HCEC 1CT (cell line): Measurements from ENCODE around the gene TMEM135.
A peak's percentile ranks its signal among the peaks of the same experiment; 100 is the strongest.
"Not testable (repeated sequence)": the region's sequence is repeated elsewhere in the genome, so short reads cannot be mapped to it uniquely, and the experiment has no call there.

Experiments used
- DNase-seq: peaks from one replicate; pipeline ENCODE4 v3.0.0-alpha.2; 2017

The TMEM135 gene

GRCh38 chr11:87263979-87264378 lies 226.2 kb downstream of the TMEM135 start:
- DNase-seq, result peak; percentile 27

DNA sequence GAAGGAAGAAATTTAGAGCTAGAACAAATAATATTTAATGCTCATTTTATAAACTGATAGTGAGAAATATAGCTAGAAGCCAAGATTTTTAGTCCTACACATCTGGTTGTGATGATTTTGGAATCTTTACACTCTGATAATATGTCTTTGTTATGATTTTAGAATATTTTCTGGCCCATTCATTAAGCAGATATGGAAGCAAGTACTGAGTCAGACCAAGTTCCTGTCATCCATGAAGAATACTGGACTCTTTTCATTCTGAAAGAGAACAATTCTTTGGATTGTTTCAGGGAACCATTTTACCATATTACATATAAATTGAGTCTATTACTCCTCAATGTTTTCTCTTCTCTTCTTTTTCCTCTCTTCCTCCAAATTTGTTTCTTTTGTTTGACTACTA lies 227.4 kb downstream of the TMEM135 start:
- DNase-seq, result peak; percentile 68

- no peak for DNase-seq
These were observed 228.2 kb downstream of the TMEM135 start for GRCh38 chr11:87265979-87266378.

- no peak for DNase-seq
These were observed 229.0 kb downstream of the TMEM135 start for GRCh38 chr11:87266751-87267150.

DNA sequence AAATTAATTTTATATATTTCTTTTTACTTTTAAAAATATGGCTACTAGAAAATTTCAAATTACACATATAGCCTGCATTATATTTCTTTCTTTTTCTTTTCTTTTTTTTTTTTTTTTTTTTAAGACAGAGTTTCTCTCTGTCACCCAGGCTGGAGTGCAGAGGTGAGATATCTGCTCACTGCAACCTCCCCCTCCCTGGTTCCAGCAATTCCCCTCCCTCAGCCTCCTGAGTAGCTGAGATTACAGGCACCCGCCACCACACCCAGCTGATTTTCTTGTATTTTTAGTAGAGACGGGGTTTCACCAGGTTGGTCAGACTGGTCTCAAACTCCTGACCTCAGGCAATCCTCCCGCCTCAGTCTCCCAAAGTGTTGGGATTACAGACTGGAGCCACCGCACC lies 234.2 kb downstream of the TMEM135 start:
- DNase-seq, result not testable (repeated sequence)

DNA sequence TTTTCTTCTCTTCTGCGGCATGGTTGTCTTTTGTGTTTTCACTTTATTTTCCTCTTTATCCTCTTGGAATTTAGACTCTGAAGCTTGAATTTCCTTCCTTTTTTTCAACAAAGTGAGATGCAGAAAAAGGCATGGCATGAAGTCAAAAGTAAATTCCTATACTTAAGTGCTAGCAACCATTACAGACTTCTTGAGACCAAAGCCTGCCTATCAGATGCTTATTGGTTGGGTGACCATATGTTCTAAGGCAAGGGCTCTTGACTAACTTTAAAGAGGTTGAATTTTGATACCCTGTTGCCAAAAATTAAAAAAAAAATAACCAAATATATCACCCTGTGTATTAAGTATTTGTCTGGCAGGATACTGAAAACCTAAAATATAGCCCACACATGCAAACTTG lies 237.4 kb downstream of the TMEM135 start:
- DNase-seq, result no peak

- no peak for DNase-seq
These were observed 242.4 kb downstream of the TMEM135 start for GRCh38 chr11:87280143-87280542.

- DNase-seq, result peak; percentile 85
These were observed 243.8 kb downstream of the TMEM135 start for GRCh38 chr11:87281496-87281895.

DNA sequence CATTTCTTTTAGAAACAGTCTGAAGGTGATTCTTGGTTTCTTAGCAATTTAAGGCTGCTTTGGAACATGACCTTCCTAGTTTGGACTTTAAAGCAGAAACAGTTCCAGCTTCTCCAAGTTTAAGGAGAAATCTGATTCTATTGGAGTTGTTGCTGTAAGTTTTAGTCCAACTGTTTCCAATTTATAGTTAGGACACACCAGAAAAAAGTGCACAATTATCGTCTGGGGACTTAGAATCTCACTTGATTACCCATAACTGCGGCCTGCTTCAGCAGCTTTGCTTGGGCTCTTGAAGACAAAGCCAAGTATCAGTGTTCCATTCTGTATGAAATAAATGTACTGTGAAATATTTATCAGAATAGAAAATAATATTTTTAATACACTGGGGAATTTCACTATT lies 246.6 kb downstream of the TMEM135 start:
- DNase-seq, result no peak

DNA sequence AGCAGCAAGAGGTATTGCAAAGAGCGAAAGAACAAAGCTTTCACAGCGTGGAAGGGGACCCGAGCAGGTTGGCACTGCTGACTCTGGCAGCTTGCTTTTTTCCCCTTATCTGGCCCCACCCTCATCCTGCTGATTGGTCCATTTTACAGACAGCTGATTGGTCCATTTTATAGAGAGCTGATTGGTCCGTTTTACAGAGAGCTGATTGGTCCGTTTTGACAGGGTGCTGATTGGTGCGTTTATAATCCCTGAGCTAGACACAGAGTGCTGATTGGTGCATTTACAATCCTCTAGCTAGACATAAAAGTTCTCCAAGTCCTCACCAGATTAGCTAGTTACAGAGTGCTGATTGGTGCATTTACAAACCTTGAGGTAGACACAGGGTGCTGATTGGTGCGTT lies 247.9 kb downstream of the TMEM135 start:
- not testable (repeated sequence) for DNase-seq

DNA sequence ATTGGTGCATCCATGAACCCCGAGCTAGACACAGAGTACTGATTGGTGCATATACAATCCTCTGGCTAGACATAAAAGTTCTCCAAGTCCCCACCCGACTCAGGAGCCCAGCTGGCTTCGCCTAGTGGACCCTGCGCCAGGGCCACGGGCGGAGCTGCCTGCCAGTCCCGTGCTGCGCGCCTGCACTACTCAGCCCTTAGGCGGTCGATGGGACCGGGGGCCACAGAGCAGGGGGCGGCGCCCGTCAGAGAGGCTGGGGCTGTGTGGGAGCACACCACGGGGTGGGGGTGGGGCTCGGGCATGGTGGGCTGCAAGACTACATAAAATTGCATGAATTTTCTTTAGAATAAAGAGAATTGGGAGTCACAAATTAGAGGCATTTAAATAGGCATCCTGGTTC lies 248.6 kb downstream of the TMEM135 start:
- DNase-seq, result no peak

GRCh38 chr11:87290304-87290922 lies 252.7 kb downstream of the TMEM135 start:
- DNase-seq, result peak; percentile 52

DNA sequence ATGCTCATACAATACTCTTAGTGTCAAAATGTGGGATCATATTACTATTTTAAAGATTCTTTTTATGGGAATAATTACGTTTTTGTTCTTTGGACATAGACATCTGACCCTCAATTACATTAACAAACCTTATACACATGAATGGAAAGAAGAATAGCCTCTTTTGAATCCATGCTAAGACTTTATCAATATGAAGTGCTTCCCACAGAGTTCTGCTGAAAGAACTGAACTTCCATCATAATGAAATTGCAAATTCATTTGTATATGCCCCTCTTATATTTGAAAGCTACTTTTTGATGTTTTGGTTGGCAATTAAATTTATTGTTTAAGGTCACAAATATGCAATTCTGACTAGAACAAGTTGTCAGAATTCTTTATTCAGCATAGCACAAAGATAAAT lies 254.9 kb downstream of the TMEM135 start:
- no peak for DNase-seq

- DNase-seq, result no peak
These were observed 257.5 kb downstream of the TMEM135 start for GRCh38 chr11:87295237-87295636.

DNA sequence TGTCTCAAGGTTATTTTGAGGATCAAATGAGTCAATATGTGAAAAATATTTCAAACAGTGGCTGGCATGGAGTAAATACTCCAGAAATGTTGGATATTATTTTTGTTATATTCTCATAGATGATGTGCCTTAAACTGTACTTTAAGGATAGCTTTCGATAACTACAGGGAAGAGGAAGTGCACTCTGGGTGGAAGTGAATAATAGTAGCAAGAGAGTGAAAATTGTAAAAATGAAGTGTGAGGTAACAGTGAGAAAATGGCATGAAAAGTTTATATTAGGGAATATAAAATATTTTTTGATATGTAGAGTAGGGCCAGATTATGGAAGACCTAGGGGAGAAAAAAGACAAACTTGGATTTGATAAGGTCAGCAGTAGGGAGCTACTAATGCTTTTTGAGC lies 258.9 kb downstream of the TMEM135 start:
- DNase-seq, result no peak

DNA sequence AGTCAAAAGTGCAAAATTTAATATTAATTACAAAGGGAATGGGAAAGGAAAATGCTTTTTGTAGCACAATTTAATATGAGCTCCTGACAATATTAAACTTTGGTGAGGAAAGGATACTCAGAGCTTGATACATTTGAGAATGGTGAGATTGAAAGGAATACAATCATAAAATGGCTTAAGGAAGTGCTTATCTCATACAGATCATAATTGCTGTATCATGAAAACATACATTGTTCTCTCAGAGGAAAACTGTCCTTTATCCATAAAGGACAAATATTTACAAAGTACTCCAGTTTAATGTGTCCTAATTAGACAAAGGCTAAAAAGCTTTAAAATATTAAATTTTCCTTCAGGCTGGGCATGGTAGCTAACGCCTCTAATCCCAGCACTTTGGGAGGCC lies 260.4 kb downstream of the TMEM135 start:
- DNase-seq, result no peak

DNA sequence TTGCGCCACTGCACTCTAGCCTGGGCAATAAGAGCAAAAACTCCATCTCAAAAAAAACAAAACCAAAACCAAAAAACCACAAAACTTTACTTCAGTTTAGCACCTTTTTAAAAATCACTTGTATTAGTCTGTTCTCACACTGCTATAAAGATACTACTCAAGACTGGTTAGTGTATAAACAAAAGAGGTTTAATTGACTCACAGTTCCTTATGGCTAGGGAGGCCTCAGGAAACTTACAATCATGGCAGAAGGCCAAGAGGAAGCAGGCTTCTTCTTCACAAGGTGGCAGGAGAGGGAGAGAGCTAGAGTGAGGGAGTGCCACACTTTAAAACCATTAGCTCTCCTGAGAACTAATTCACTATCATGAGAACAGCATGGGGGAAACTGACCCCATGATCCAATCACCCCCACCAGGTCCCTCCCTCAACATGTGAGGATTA lies 261.3 kb downstream of the TMEM135 start:
- peak; percentile 4 for DNase-seq

GRCh38 chr11:87300640-87301380 lies 263.1 kb downstream of the TMEM135 start:
- DNase-seq, result peak; percentile 35

GRCh38 chr11:87301785-87302540 lies 264.2 kb downstream of the TMEM135 start:
- DNase-seq, result peak; percentile 13

- DNase-seq, result no peak
These were observed 266.7 kb downstream of the TMEM135 start for GRCh38 chr11:87304412-87304811.

DNA sequence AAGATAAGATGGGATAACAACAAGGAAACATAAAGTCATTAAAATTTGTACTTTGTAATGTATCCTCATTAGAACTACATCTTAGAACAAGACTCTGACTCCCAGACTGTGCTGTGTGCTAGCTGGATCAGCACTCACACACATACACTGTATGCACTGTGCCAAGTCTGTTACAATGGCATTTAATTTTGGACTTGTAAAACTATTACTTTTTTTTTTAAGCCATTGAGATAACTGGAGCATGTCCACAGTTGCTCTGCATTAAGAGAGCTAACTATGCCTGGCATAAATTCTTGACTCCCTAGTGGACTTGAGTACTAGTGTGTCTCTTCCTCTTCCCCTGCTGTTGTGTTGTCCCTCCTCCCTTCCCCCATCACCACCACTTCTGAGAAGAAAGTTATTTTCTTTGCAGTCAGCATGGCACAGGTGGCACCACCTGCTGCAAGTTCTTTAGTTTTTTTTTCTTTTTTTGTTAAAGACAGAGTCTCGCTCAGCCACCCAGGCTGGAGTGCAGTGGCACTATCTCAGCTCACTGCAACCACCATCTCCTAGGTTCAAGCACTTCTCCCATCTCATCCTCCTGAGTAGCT lies 268.6 kb downstream of the TMEM135 start:
- DNase-seq, result no peak

GRCh38 chr11:87307101-87307500 lies 269.4 kb downstream of the TMEM135 start:
- no peak for DNase-seq

DNA sequence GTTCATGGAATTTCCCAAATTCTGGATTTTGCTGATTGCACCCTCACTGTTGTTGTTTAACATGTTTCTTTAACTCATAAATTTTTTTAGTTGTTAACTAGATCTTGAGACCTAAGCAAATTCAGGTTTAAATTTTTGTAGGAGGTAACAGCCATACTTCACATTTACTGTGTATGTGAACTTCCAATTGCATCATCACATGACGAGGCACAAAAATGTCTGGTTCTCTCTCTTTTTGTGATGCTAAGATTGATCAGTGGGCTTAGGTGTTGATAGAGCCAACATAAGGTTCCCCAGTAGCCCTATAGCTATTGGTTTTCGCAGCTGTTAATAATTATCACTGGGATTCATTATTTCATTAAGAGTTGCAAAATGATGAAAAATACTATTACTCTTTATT lies 277.5 kb downstream of the TMEM135 start:
- no peak for DNase-seq

DNA sequence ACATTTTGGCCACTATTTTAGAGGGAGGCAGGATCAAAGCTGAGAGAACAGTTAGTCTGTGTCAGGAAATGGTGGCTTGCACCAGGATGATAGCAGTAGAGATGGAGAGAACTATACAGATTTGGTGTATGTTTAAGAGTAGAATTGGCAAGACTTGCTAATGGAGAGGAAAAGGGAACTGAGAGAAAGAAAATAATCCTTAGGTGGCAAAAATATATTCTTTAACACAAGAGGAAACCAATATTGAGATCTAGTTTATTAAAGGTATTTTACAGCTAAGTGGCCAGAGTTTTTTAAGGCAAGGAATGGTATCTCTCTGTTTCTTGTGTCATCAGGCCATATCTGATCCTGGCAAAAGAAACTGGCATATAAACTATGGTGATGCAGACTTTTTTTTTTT lies 278.8 kb downstream of the TMEM135 start:
- DNase-seq, result no peak
